SK-N-SH (cell line): Measurements from ENCODE around the gene PPP6C. TPM values are rescaled to one million over a fixed set of nuclear protein-coding genes. Genes with fewer than 3 reads are reported as not detected.

Source experiments
- CTCF ChIA-PET: fragments of 300-600, 350-600 bp; formaldehyde crosslinking; extraction: SDS; loops from one replicate; lab custom pipeline; 2021; lab: Yijun Ruan, JAX
- POLR2A ChIA-PET: fragments of 350-600 bp; sonication (Branson Sonifier 250); formaldehyde crosslinking; extraction: SDS; loops from one replicate; lab custom pipeline; 2020; ENCODE audit warnings: antibody characterized with exemption, inconsistent platforms; lab: Yijun Ruan, JAX
- DNase-seq: peaks from one replicate; pipeline ENCODE4 v3.0.0; 2012
- H2AFZ ChIP-seq: fragments of 200-600 bp; sonication (generic); 2 replicates; pipeline ENCODE4 v1.8.1; 2016; ENCODE audit warnings: antibody characterized with exemption, mild to moderate bottlenecking, low read depth
- H3F3A ChIP-seq: fragments of 200-600 bp; sonication (generic); replicated peaks from 2 replicates; pipeline ENCODE3; 2016; ENCODE audit warnings: antibody characterized with exemption, mild to moderate bottlenecking; ENCODE audit not compliant: insufficient read depth
- H3K27ac ChIP-seq, 2 experiments: fragments of 200-500 bp in 1 of 2; fragments of 200-600 bp in 1 of 2; sonication (Bioruptor generic) in 1 of 2; sonication (generic), shearing (Covaris generic) in 1 of 2; 2 replicates each; pipeline versions ENCODE4 v1.5.1 to v1.6.1; 2014 to 2016; ENCODE audit warnings: low read depth in 2 of 2, inconsistent platforms in 1 of 2, low read length in 1 of 2, mild to moderate bottlenecking in 1 of 2, mixed read lengths in 1 of 2
- H3K27me3 ChIP-seq: fragments of 200-600 bp; sonication (generic), shearing (Covaris generic); 2 replicates; pipeline ENCODE4 v1.6.1; 2016; ENCODE audit warnings: mixed run types; ENCODE audit not compliant: insufficient read depth
- H3K36me3 ChIP-seq, 2 experiments: fragments of 200-500 bp in 1 of 2; fragments of 200-600 bp in 1 of 2; sonication (Bioruptor generic) in 1 of 2; sonication (generic) in 1 of 2; replicated peaks in 1 of 2; 2 replicates each; pipeline versions ENCODE3 to v1.5.1; 2014 to 2016; ENCODE audit warnings: low read length in 1 of 2, mild to moderate bottlenecking in 1 of 2; ENCODE audit not compliant: insufficient read depth in 2 of 2, control insufficient read depth in 1 of 2
- H3K4me1 ChIP-seq, 2 experiments: fragments of 200-500 bp in 1 of 2; fragments of 200-600 bp in 1 of 2; sonication (Bioruptor generic) in 1 of 2; sonication (generic), shearing (Covaris generic) in 1 of 2; 2 replicates each; pipeline versions ENCODE4 v1.5.1 to v1.6.1; 2014 to 2016; ENCODE audit warnings: low read depth in 1 of 2, low read length in 1 of 2, mixed run types in 1 of 2; ENCODE audit not compliant: insufficient read depth in 2 of 2, control insufficient read depth in 1 of 2
- H3K4me2 ChIP-seq: fragments of 200-600 bp; sonication (generic), shearing (Covaris generic); 2 replicates; pipeline ENCODE4 v1.6.1; 2017; ENCODE audit warnings: mixed run types
- H3K4me3 ChIP-seq, 2 experiments: fragments of 200-500 bp in 1 of 2; fragments of 200-600 bp in 1 of 2; sonication (Bioruptor generic) in 1 of 2; sonication (generic), shearing (Covaris generic) in 1 of 2; 2 replicates each; pipeline versions ENCODE4 v1.5.1 to v1.8.1; 2014 to 2016; ENCODE audit warnings: low read depth in 2 of 2, inconsistent platforms in 1 of 2, low read length in 1 of 2, mild to moderate bottlenecking in 1 of 2, mixed read lengths in 1 of 2, moderate library complexity in 1 of 2
- H3K79me2 ChIP-seq: fragments of 200-600 bp; sonication (generic); 2 replicates; pipeline ENCODE4 v1.8.1; 2017; ENCODE audit warnings: mild to moderate bottlenecking; ENCODE audit not compliant: insufficient read depth
- H3K9ac ChIP-seq: fragments of 200-600 bp; sonication (generic); 2 replicates; pipeline ENCODE4 v1.6.1; 2017; ENCODE audit warnings: mixed run types
- H3K9me2 ChIP-seq: fragments of 200-600 bp; sonication (generic); 2 replicates; pipeline ENCODE4 v1.6.1; 2017; ENCODE audit warnings: mixed run types
- H3K9me3 ChIP-seq: fragments of 200-600 bp; sonication (generic); 2 replicates; pipeline ENCODE4 v1.6.1; 2017; ENCODE audit warnings: mixed run types, mild to moderate bottlenecking, moderate library complexity
- H4K20me1 ChIP-seq: fragments of 200-600 bp; sonication (generic); 2 replicates; pipeline ENCODE4 v1.6.1; 2017; ENCODE audit warnings: mild to moderate bottlenecking, mixed run types; ENCODE audit not compliant: insufficient read depth
- ELF1 ChIP-seq: IDR thresholded peaks from 2 replicates; pipeline ENCODE4 v1.4.0; 2012
- EZH2phosphoT487 ChIP-seq: fragments of 200-600 bp; sonication (generic); IDR thresholded peaks from 2 replicates; pipeline ENCODE4 v1.6.1; 2017; ENCODE audit warnings: low read depth, mixed run types, mild to moderate bottlenecking, antibody characterized with exemption, moderate library complexity, borderline replicate concordance
- GABPA ChIP-seq: IDR thresholded peaks from 2 replicates; pipeline ENCODE4 v1.4.0; 2012; ENCODE audit warnings: low read depth, mild to moderate bottlenecking
- GATA2 ChIP-seq: sonication (generic); formaldehyde crosslinking; IDR thresholded peaks from 2 replicates; pipeline ENCODE4 v1.5.0; 2020; ENCODE audit warnings: mild to moderate bottlenecking, missing genetic modification reagents
- MXI1 ChIP-seq: IDR thresholded peaks from 2 replicates; pipeline ENCODE4 v1.6.1; 2012; ENCODE audit warnings: mild to moderate bottlenecking, low read depth, low read length, improper control_type of control experiment
- NFIC ChIP-seq: IDR thresholded peaks from 2 replicates; pipeline ENCODE4 v1.4.0; 2012; ENCODE audit warnings: borderline replicate concordance
- NRF1 ChIP-seq: IDR thresholded peaks from 2 replicates; pipeline ENCODE4 v1.6.1; 2012; ENCODE audit warnings: low read depth, mild to moderate bottlenecking, low read length
- REST ChIP-seq: IDR thresholded peaks from 2 replicates; pipeline ENCODE4 v1.6.1; 2012; ENCODE audit warnings: mild to moderate bottlenecking, low read depth, low read length, moderate library complexity
- RFX5 ChIP-seq: IDR thresholded peaks from 2 replicates; pipeline ENCODE4 v1.6.1; 2012; ENCODE audit warnings: mild to moderate bottlenecking, improper control_type of control experiment, low read length
- RXRA ChIP-seq: IDR thresholded peaks from 2 replicates; pipeline ENCODE4 v1.4.0; 2012; ENCODE audit warnings: low read depth, mild to moderate bottlenecking, borderline replicate concordance
- SIN3A ChIP-seq: IDR thresholded peaks from 2 replicates; pipeline ENCODE4 v1.6.1; 2012; ENCODE audit warnings: low read depth, mild to moderate bottlenecking, low read length, moderate library complexity, borderline replicate concordance
- TAF1 ChIP-seq: IDR thresholded peaks from 2 replicates; pipeline ENCODE4 v1.6.1; 2012; ENCODE audit warnings: low read depth, mild to moderate bottlenecking, low read length, moderate library complexity, borderline replicate concordance
- TCF12 ChIP-seq: IDR thresholded peaks from 2 replicates; pipeline ENCODE4 v1.4.0; 2012
- TEAD4 ChIP-seq: IDR thresholded peaks from 2 replicates; pipeline ENCODE4 v1.4.0; 2012; ENCODE audit warnings: mild to moderate bottlenecking, borderline replicate concordance; ENCODE audit not compliant: insufficient read depth
- USF2 ChIP-seq: fragments of 150-350 bp; IDR thresholded peaks from 2 replicates; pipeline ENCODE4 v1.6.1; 2017; ENCODE audit warnings: antibody characterized with exemption, low read length, low read depth, borderline replicate concordance
- YY1 ChIP-seq: IDR thresholded peaks from 2 replicates; pipeline ENCODE4 v1.4.0; 2012; ENCODE audit warnings: low read depth, mild to moderate bottlenecking
- WGBS: methylation state at CpG from one replicate; pipeline ENCODE4 v1.1.6; 2017; ENCODE audit warnings: low lambda C conversion rate; 5-methylcytosine and 5-hydroxymethylcytosine counted together
- polyA plus RNA-seq, 3 experiments: library from polyadenylated mRNA; depleted of rRNA; stranded (reverse); fragments of >200 nt; gene quantifications; 2 replicates each; pipeline ENCODE4 v1.2.3, GENCODE V29; 2012
- TF ChIP-seq, protein P1 (sequence below): fragments of 200-600 bp; sonication (generic); IDR thresholded peaks from 2 replicates; pipeline ENCODE4 v1.6.1; 2017; ENCODE audit warnings: antibody characterized with exemption, mild to moderate bottlenecking, moderate library complexity

The PPP6C gene
- polyA plus RNA-seq, 1 of the 3 experiments (the other 2 are of a cell fraction): 14.8 TPM

DNA sequence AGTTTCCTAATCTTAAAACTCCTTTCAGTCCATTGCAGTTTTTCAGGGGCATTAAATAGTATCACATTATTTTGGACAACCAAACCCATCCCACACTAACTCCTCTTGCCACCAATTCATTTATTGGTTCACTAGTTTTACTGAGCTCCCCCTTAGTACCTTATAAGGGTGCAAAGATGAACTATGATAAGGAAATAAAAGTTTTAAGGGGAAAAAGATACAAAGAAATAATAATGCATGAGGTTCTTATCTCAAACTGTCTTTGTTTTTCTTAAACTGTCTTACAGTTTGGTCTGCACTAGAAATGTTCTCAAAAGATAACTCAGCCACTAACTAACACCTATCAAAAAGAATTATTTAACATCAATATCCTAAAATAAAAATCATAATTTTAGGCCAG is 54.6 kb downstream of the PPP6C start (continued):
- TF ChIP-seq, protein P1, sequence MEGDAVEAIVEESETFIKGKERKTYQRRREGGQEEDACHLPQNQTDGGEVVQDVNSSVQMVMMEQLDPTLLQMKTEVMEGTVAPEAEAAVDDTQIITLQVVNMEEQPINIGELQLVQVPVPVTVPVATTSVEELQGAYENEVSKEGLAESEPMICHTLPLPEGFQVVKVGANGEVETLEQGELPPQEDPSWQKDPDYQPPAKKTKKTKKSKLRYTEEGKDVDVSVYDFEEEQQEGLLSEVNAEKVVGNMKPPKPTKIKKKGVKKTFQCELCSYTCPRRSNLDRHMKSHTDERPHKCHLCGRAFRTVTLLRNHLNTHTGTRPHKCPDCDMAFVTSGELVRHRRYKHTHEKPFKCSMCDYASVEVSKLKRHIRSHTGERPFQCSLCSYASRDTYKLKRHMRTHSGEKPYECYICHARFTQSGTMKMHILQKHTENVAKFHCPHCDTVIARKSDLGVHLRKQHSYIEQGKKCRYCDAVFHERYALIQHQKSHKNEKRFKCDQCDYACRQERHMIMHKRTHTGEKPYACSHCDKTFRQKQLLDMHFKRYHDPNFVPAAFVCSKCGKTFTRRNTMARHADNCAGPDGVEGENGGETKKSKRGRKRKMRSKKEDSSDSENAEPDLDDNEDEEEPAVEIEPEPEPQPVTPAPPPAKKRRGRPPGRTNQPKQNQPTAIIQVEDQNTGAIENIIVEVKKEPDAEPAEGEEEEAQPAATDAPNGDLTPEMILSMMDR: no peak
- TF ChIP-seq TEAD4 (no peak), RFX5 (no peak)

DNA sequence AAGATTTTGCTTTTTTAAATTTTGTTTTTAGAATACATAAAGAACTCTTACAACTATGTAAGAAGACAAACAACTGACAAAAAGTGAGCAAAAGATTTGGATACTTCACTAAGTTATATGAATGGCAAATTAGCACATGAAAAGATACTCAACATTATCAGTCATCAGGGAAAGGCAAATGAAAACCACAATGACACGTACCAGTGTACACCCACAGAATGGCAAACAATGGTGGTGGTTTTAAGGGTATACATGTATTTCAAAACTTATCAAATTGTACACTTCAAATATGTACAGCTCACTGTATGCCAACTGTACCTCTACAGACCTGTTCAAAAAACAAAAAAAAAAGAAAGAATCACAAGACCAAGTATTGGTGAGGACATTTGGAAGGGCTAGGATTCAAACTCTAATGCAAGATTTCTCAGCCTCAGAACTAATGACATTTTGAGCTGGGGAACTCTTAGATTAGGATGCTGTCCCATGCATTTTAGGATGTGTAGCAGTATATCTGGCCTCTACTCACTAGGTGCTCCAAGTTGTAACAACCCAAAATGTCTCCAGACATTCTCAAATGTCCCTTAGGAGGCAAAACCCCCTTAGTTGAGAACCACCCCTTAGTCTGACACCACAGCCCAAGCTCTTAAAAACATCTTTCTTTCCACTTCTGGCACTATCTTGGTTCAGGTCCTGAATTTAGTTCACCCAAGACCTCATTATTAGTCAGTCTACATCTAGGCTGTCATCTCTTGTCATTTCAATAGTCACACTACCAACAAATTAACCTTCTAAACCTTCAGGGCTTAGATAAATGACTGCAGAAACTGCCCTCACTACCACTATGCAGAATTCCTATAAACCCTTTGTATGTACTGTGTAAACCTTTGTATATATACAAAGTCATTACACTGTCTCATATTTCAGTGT is 55.9 kb downstream of the PPP6C start:
- WGBS: 95% methylated on average over 1 of the region's 1 CpG
- no peaks in the 10 kb centered on the region for H3K9me3 ChIP-seq
- ChIA-PET POLR2A (no interaction called here), CTCF (interaction anchor here (0.8 to 0.9 kb wide), 2 partner anchors 8 to 10 kb away, joined by 3 read pairs; no protein-coding TSS in a partner anchor)
- H3K9ac ChIP-seq: no peak overlapping the region
- H4K20me1 ChIP-seq: no peaks in the 10 kb centered on the region
- H3K27ac ChIP-seq: no peak overlapping the region
- no peak for DNase-seq
- peaks cover 4% of the 10 kb centered on the region for H3F3A ChIP-seq
- H3K27me3 ChIP-seq: no peaks in the 10 kb centered on the region
- H3K4me1 ChIP-seq: no peaks in the 10 kb centered on the region
- no peaks in the 10 kb centered on the region for H3K9me2 ChIP-seq
- no peak overlapping the region for H2AFZ ChIP-seq
- H3K4me2 ChIP-seq: no peak overlapping the region
- no peak overlapping the region for H3K4me3 ChIP-seq
- no peaks in the 10 kb centered on the region for H3K36me3 ChIP-seq
- TF ChIP-seq ELF1 (no peak), NFIC (no peak), EZH2phosphoT487 (no peak), NRF1 (no peak), TAF1 (no peak), GABPA (no peak), GATA2 (no peak), TCF12 (no peak), YY1 (no peak)
- peaks cover 17% of the 10 kb centered on the region for H3K79me2 ChIP-seq

GRCh38 chr9:125131778-125132177 is 57.8 kb downstream of the PPP6C start:
- POLR2A ChIA-PET: no interaction called here
- no peak overlapping the region for H3K4me3 ChIP-seq
- no peak for TF ChIP-seq RFX5
- no peak for TF ChIP-seq REST
- no peak for TF ChIP-seq RXRA
- TF ChIP-seq USF2: no peak
- TF ChIP-seq MXI1: no peak
- TF ChIP-seq SIN3A: no peak

More at GRCh38 chr9:125131778-125132177, 57.8 kb downstream of the PPP6C start:
- no peaks in the 10 kb centered on the region for H3K9me3 ChIP-seq
- peaks cover 15% of the 10 kb centered on the region for H3K79me2 ChIP-seq
- WGBS: 96% methylated on average over 6 of the region's 6 CpGs
- CTCF ChIA-PET: no interaction called here
- no peak overlapping the region for H3K9ac ChIP-seq
- DNase-seq: no peak
- no peaks in the 10 kb centered on the region for H3K27me3 ChIP-seq
- no peak overlapping the region for H3K4me2 ChIP-seq
- H4K20me1 ChIP-seq: no peaks in the 10 kb centered on the region
- H2AFZ ChIP-seq: no peak overlapping the region
- H3K4me1 ChIP-seq: peaks cover 0 to 3% of the 10 kb centered on the region in 2 experiments; a peak in 2 of 4 replicates
- H3K27ac ChIP-seq: no peak overlapping the region
- H3K36me3 ChIP-seq: no peaks in the 10 kb centered on the region
- H3K9me2 ChIP-seq: no peaks in the 10 kb centered on the region
- H3F3A ChIP-seq: peaks cover 4% of the 10 kb centered on the region
